ENCODE data around the gene RASA3.

DNA sequence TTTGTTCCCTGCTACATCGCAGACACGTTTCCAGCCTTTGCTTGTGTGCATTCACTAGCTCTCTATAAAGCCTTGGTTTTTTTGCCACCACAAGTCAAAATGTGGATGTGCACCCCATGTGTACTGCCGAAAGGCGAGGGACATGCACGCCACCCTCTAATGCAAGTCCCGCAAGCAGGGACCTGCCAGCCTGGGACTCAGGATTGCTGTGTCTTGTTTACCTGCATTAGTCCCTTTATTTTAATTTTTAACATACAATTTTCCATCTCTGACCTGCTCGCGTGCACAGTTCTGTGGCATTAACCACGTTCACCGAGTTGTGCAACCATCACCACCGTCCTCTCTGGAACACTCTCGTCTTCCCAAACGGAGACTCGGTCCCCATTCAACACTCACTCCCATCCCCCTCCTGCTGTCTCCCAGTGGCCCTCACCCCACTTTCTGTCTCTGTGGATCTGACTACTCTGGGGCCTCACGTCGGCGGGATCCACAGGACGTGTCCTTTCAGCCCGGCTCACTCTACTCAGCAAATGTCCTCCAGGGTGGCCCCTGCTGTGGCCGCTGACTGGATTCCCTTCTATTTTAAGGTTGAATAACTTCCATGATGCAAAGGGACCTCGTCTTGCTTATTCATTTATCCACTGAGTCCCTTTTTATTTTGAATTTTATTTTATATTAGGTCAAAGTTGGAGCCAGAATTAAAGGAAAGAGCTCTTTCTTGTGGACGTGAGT is 58.4 kb downstream of the RASA3 start:
- no peak for TF ChIP-seq CTCF (IDR thresholded peaks at IDR 0.05; ENCODE audit: low read depth, low read length)
- TF ChIP-seq EZH2phosphoT487 (IDR thresholded peaks at IDR 0.05; ENCODE audit: low read depth): no peak

All from OCI-LY3 (cell line).